K562 (cell line): Measurements from ENCODE around the gene SLC6A16. TPM values are rescaled to one million over a fixed set of nuclear protein-coding genes. Genes with fewer than 3 reads are reported as not detected.

Experiments
- ATAC-seq: fragments of 200-7000 bp; cut with Tn5 transposase; 3 replicates; pipeline ENCODE4 v1.9.1; 2020; ENCODE audit warnings: moderate library complexity
- BruUV-seq: library from RNA; stranded (reverse); fragments of 400-500 nt; replicated peaks from 2 replicates; lab custom pipeline; 2021; lab: Mats Ljungman, UMichigan
- CTCF ChIA-PET: fragments of 300-600 bp; formaldehyde crosslinking; extraction: SDS; loops from one replicate; lab custom pipeline; 2021; ENCODE audit warnings: low intra/inter-chr PET ratio; lab: Yijun Ruan, JAX
- POLR2A ChIA-PET: fragments of 300-600, 350-650 bp; sonication (Branson Sonifier 250); formaldehyde crosslinking; extraction: SDS; loops from one replicate; lab custom pipeline; 2021; ENCODE audit warnings: antibody characterized with exemption, inconsistent platforms; lab: Yijun Ruan, JAX
- DNase-seq, 4 experiments: peaks; one replicate each; pipeline versions ENCODE4 v3.0.0 to v3.0.0-alpha.2; 2011 to 2018; ENCODE audit warnings: low spot score in 3 of 4, mixed read lengths in 3 of 4; ENCODE audit errors: extremely low read depth in 1 of 4
- FAIRE-seq: peaks from 2 replicates; lab custom pipeline; 2011; peaks lifted over from hg19 to GRCh38; lab: Jason Lieb, UNC
- H2AFZ ChIP-seq: 2 replicates; pipeline ENCODE4 v1.6.0; 2011; ENCODE audit warnings: low read depth, low read length, control low read depth, inconsistent platforms
- H3K27ac ChIP-seq: fragments of 200-600 bp; 3 replicates; pipeline ENCODE4 v1.8.0; 2011; ENCODE audit warnings: low read depth, mild to moderate bottlenecking, control low read depth, inconsistent platforms, low read length, moderate library complexity, mixed read lengths; ENCODE audit errors: extremely low read depth
- H3K27me3 ChIP-seq, 2 experiments: fragments of 300-600 bp in 1 of 2; 2 replicates in 1 of 2; 3 replicates in 1 of 2; pipeline versions ENCODE4 v1.6.0 to v1.8.0; 2011; ENCODE audit warnings: inconsistent platforms in 2 of 2, low read length in 2 of 2, mild to moderate bottlenecking in 1 of 2, mixed read lengths in 1 of 2, moderate library complexity in 1 of 2; ENCODE audit not compliant: control insufficient read depth in 2 of 2, insufficient read depth in 2 of 2
- H3K36me3 ChIP-seq: fragments of 300-600 bp; 3 replicates; pipeline ENCODE4 v1.8.0; 2011; ENCODE audit warnings: mild to moderate bottlenecking, low read length, inconsistent platforms; ENCODE audit not compliant: control insufficient read depth, insufficient read depth
- H3K4me1 ChIP-seq, 2 experiments: fragments of 200-600 bp in 1 of 2; replicated peaks in 1 of 2; 2 replicates in 1 of 2; 3 replicates in 1 of 2; pipeline versions ENCODE4 v1.5.1 to v1.8.0; 2011; ENCODE audit warnings: inconsistent platforms in 2 of 2, low read length in 2 of 2, mild to moderate bottlenecking in 1 of 2, mixed read lengths in 1 of 2, moderate library complexity in 1 of 2; ENCODE audit not compliant: control insufficient read depth in 2 of 2, insufficient read depth in 2 of 2
- H3K4me2 ChIP-seq: 2 replicates; pipeline ENCODE4 v1.6.1; 2011; ENCODE audit warnings: low read length, control low read depth, inconsistent platforms, mixed read lengths; ENCODE audit not compliant: insufficient read depth
- H3K4me3 ChIP-seq: fragments of 200-600 bp; sonication (generic), shearing (Covaris generic); 2 replicates; pipeline ENCODE4 v1.5.1; 2016; ENCODE audit warnings: control low read depth, inconsistent platforms
- H3K79me2 ChIP-seq: fragments of 200-600 bp; 3 replicates; pipeline ENCODE4 v1.8.0; 2011; ENCODE audit warnings: low read length, inconsistent platforms; ENCODE audit not compliant: control insufficient read depth, insufficient read depth
- H3K9ac ChIP-seq, 2 experiments: 2 replicates each; pipeline versions ENCODE4 v1.6.0 to v1.6.1; 2011; ENCODE audit warnings: low read depth in 2 of 2, low read length in 2 of 2, control low read depth in 1 of 2, inconsistent platforms in 1 of 2, mild to moderate bottlenecking in 1 of 2, mixed read lengths in 1 of 2; ENCODE audit not compliant: insufficient read depth in 1 of 2
- H3K9me1 ChIP-seq: one replicate; pipeline ENCODE4 v1.6.0; 2011; ENCODE audit warnings: inconsistent platforms, mild to moderate bottlenecking, low read length, moderate library complexity; ENCODE audit not compliant: control insufficient read depth, insufficient read depth
- H3K9me3 ChIP-seq: replicated peaks from 2 replicates; pipeline ENCODE4 v1.5.1; 2011; ENCODE audit warnings: low read depth, low read length, inconsistent platforms; ENCODE audit not compliant: control insufficient read depth, insufficient read depth
- H4K20me1 ChIP-seq: replicated peaks from 2 replicates; pipeline ENCODE4 v1.6.1; 2011; ENCODE audit warnings: low read length, inconsistent platforms, mixed read lengths; ENCODE audit not compliant: control insufficient read depth, insufficient read depth
- CC2D1A ChIP-seq: fragments of 450-650 bp; IDR thresholded peaks from 2 replicates; pipeline ENCODE4 v1.6.1; 2017; ENCODE audit warnings: mild to moderate bottlenecking
- CREB3L1 ChIP-seq: fragments of 450-650 bp; IDR thresholded peaks from 2 replicates; pipeline ENCODE4 v1.6.1; 2014; ENCODE audit warnings: low read depth, mild to moderate bottlenecking, moderate library complexity, borderline replicate concordance
- GTF3C2 ChIP-seq: IDR thresholded peaks from 3 replicates; pipeline ENCODE4 v1.6.1; 2011; ENCODE audit warnings: borderline replicate concordance, mild to moderate bottlenecking, moderate library complexity; ENCODE audit not compliant: insufficient read length; ENCODE audit errors: extremely low read depth
- HNRNPK ChIP-seq: fragments of 200-400 bp; formaldehyde crosslinking; IDR thresholded peaks from one replicate; pipeline ENCODE4 v1.6.1; 2018; ENCODE audit warnings: mild to moderate bottlenecking, low read depth, low read length; ENCODE audit not compliant: poor library complexity, severe bottlenecking
- KLF13 ChIP-seq: fragments of 450-650 bp; IDR thresholded peaks from 2 replicates; pipeline ENCODE4 v1.6.1; 2016; ENCODE audit warnings: missing genetic modification characterization, low read depth, mild to moderate bottlenecking, missing compliant biosample characterization, moderate library complexity, borderline replicate concordance
- MCM7 ChIP-seq, 2 experiments: fragments of 450-650 bp; IDR thresholded peaks; 2 replicates each; pipeline ENCODE4 v1.6.1; 2016 to 2018
- MEF2A ChIP-seq: IDR thresholded peaks from 2 replicates; pipeline ENCODE4 v1.6.1; 2011; ENCODE audit warnings: low read depth, mild to moderate bottlenecking, low read length, moderate library complexity; ENCODE audit not compliant: control insufficient read depth
- SMARCE1 ChIP-seq: fragments of 450-650 bp; IDR thresholded peaks from 2 replicates; pipeline ENCODE4 v1.7.1; 2016; ENCODE audit warnings: mild to moderate bottlenecking
- TEAD1 ChIP-seq, 2 experiments: fragments of 450-650 bp in 1 of 2; sonication (generic) in 1 of 2; formaldehyde crosslinking; IDR thresholded peaks; 2 replicates each; pipeline versions ENCODE4 v1.4.0 to v1.8.0; 2020 to 2022; ENCODE audit warnings: mild to moderate bottlenecking in 2 of 2, missing genetic modification reagents in 1 of 2
- YY1 ChIP-seq, 3 experiments: IDR thresholded peaks; 2 replicates each; pipeline ENCODE4 v1.6.1; 2011; ENCODE audit warnings: low read length in 2 of 3, mild to moderate bottlenecking in 2 of 3, moderate library complexity in 2 of 3, borderline replicate concordance in 1 of 3, control low read depth in 1 of 3, low read depth in 1 of 3; ENCODE audit not compliant: insufficient read depth in 3 of 3, insufficient replicate concordance in 2 of 3, control insufficient read depth in 1 of 3, insufficient read length in 1 of 3; ENCODE audit errors: extremely low read depth in 1 of 3
- ZFX ChIP-seq: sonication (generic); formaldehyde crosslinking; IDR thresholded peaks from 2 replicates; pipeline ENCODE4 v1.8.0; 2022; ENCODE audit warnings: mild to moderate bottlenecking, missing genetic modification reagents, moderate library complexity
- WGBS: fragments of 100-300 bp; shearing (Covaris generic); methylation state at CpG from one replicate; pipeline ENCODE4 v1.1.6; 2016; ENCODE audit warnings: low coverage, mixed read lengths; ENCODE audit not compliant: insufficient coverage; ENCODE audit errors: missing lambda C conversion rate; 5-methylcytosine and 5-hydroxymethylcytosine counted together
- in situ Hi-C: fragments of 300-500 bp; cut with MboI; formaldehyde crosslinking; loops from 4 replicates; pipeline ENCODE4 v1.15.0; 2018; ENCODE audit warnings: inconsistent platforms, mixed read lengths
- intact Hi-C: fragments of 100-400 bp; cut with micrococcal nuclease; formaldehyde crosslinking; loops from 2 replicates; pipeline ENCODE4 v1.14.2; 2022
- polyA plus RNA-seq, 8 experiments: library from polyadenylated mRNA; depleted of rRNA in 4 of 8; stranded (reverse) in 5 of 8; unstranded in 3 of 8; fragments of >200 nt; fragmentation: Nextera tagmentation in 2 of 8; fragmentation: Illumina TruSeq in 1 of 8; extraction: Ambion mirVana in 2 of 8; extraction: Trizol in 1 of 8; gene quantifications; 2 replicates each; pipeline versions ENCODE4 v1.2.1 to v1.2.3, GENCODE V29; 2011 to 2014; ENCODE audit warnings: inconsistent platforms in 1 of 8, missing spikeins in 1 of 8
- total RNA-seq, 7 experiments: library from RNA; depleted of rRNA in 6 of 7; stranded (reverse); fragments of >200 nt in 6 of 7; fragmentation: Illumina TruSeq in 2 of 7; extraction: Trizol in 2 of 7; gene quantifications; 2 replicates each; pipeline versions ENCODE4 v1.2.1 to v1.2.3, GENCODE V29; 2011 to 2021; ENCODE audit warnings: low replicate concordance in 1 of 7
- TF ChIP-seq, protein P1 (sequence below): sonication (generic); formaldehyde crosslinking; IDR thresholded peaks from 2 replicates; pipeline ENCODE4 v1.5.0; 2020; ENCODE audit warnings: missing genetic modification reagents

The SLC6A16 gene
- total and polyA plus RNA-seq, 9 of the 15 experiments (the other 6 are each of a cell fraction or from before 2014, with no cell fraction given) = 0.05 to 0.95 (median 0.36) TPM

DNA sequence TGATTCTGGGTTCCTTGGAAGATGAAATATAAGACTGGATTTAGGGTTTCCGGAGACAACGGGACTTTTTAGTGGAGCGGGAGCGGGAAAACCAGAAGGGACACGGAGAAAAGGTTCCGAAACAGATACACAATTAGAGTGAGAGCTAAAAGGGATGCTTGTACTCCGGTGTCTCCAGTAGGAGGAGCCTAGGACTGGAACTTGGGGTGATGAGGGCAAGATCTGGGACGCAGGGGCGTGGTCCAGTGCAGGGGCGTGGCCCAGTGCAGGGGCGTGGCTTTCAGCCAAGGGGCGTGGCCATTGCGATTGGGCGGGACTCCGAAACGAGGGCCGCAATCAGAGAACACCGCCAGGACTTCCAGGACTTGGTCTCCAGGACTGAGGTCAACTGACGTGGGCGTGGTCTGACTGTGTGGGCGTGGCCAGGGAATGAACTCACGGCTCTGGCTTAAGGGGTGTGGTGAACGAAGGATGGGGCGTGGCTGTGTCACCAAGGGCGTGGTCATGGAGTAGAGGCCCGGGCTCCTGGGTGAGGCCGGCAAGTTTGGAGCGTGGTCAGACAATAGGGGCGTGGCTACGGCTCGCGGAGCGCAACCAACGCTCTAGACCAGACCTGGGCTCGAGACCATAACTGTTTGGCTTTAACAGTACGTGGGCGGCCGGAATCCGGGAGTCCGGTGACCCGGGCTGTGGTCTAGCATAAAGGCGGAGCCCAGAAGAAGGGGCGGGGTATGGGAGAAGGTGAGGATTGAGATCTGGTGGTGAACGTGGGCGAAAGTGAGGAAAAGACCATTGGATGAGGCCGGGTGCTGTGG, 38.5 kb upstream of the SLC6A16 start, which contains the start of gene DKKL1:
TSS of gene DKKL1 (plus strand) at position 610 of the 815 bp plus-strand sequence. CDS start at position 732, 122 bp downstream.
- ATAC-seq = peak; percentile 94
- POLR2A ChIA-PET = interaction anchor here (0.6 to 1.3 kb wide), 10 partner anchors 10 to 717 kb away, joined by 3 to 5 read pairs (median 3); partner anchors contain the start of genes ALDH16A1 and PIH1D1
- H3K79me2 ChIP-seq = peaks cover 7% of the 10 kb centered on the region; the same call in 1 of the 3 replicates
- H3K9me1 ChIP-seq = no peaks in the 10 kb centered on the region
- H3K9me3 ChIP-seq = no peaks in the 10 kb centered on the region
- H2AFZ ChIP-seq = peak within 1 kb of the TSS; percentile 83
- H3K4me1 ChIP-seq = peaks cover 14 to 52% of the 10 kb centered on the region in 2 experiments
- peak within 1 kb of the TSS; percentile 76 for H3K4me2 ChIP-seq
- peak within 1 kb of the TSS; percentile 74 to 88 for H3K9ac ChIP-seq
- no peaks in the 10 kb centered on the region for H3K27me3 ChIP-seq
- peak; percentile 100 for FAIRE-seq
- intact Hi-C loops = no loop called here
- DNase-seq = peak; percentile 95 to 99 (median 96)
- no peaks in the 10 kb centered on the region for H4K20me1 ChIP-seq
- CTCF ChIA-PET = interaction anchor here (0.6 to 0.7 kb wide), 3 partner anchors 57 to 80 kb away, joined by 3 to 4 read pairs (median 4); no protein-coding TSS in a partner anchor
- WGBS = under 1% methylated on average over 44 of the region's 46 CpGs
- no TSS peak for BruUV-seq
- H3K4me3 ChIP-seq = peak within 1 kb of the TSS; percentile 59
- peaks cover 6% of the 10 kb centered on the region; the same call in 1 of the 3 replicates for H3K36me3 ChIP-seq
- in situ Hi-C loops = no loop called here
- peak within 1 kb of the TSS; percentile 77 for H3K27ac ChIP-seq
- TF ChIP-seq YY1 (IDR thresholded peaks at IDR 0.05; ENCODE audit: borderline replicate concordance in 1 of 3, control insufficient read depth in 1 of 3, extremely low read depth in 1 of 3, insufficient read depth in 3 of 3, insufficient read length in 1 of 3, insufficient replicate concordance in 2 of 3, low read depth in 1 of 3, low read length in 2 of 3) (no peak), GTF3C2 (no peak), CREB3L1 (peak; percentile 75; the same call in 1 of the 2 replicates), CC2D1A (no peak), MCM7 (IDR thresholded peaks at IDR 0.05) (no peak), ZFX (CRISPR knock-in tag) (peak; percentile 71), KLF13 (tag) (0 out of 2 replicates have a peak, but pooled peaks have one; percentile 21), SMARCE1 (no peak; the same call in 1 of the 2 replicates), HNRNPK (no peak), MEF2A (no peak), TEAD1 (CRISPR knock-in tag; IDR thresholded peaks at IDR 0.05) (no peak; a peak in 1 of 4 replicates)
- TF ChIP-seq, protein P1, sequence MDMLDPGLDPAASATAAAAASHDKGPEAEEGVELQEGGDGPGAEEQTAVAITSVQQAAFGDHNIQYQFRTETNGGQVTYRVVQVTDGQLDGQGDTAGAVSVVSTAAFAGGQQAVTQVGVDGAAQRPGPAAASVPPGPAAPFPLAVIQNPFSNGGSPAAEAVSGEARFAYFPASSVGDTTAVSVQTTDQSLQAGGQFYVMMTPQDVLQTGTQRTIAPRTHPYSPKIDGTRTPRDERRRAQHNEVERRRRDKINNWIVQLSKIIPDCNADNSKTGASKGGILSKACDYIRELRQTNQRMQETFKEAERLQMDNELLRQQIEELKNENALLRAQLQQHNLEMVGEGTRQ (CRISPR knock-in tag) = no peak
